C4-2B (cell line): ENCODE data around the gene STX11.

Experiments
- ZFX ChIP-seq: fragments of 450-650 bp; IDR thresholded peaks from 2 replicates; pipeline ENCODE4 v1.6.1; 2017
- TF ChIP-seq, protein P1 (sequence below): fragments of 450-650 bp; conservative IDR thresholded peaks from 2 replicates; pipeline ENCODE4 v1.5.1; 2017; ENCODE audit warnings: mild to moderate bottlenecking

DNA sequence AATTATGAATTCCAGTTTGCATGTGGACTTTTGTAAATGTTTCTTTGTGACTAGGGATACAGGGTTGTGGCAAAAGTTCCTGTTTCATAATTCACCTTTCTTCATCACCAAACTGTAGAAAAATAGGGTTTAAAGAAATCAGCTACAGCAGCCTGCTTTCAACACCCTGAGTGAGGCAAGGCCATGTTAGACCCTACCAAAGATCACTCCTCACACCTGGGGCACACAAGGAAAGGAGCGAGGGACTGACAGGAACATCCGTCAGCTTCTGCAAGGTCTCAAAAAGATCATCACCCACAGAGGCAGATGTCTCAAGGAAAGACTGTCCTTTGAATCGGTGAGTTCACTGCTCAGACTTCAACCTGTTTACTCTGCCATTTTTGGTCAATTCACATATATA lies 10.5 kb upstream of the STX11 start:
- TF ChIP-seq, protein P1, sequence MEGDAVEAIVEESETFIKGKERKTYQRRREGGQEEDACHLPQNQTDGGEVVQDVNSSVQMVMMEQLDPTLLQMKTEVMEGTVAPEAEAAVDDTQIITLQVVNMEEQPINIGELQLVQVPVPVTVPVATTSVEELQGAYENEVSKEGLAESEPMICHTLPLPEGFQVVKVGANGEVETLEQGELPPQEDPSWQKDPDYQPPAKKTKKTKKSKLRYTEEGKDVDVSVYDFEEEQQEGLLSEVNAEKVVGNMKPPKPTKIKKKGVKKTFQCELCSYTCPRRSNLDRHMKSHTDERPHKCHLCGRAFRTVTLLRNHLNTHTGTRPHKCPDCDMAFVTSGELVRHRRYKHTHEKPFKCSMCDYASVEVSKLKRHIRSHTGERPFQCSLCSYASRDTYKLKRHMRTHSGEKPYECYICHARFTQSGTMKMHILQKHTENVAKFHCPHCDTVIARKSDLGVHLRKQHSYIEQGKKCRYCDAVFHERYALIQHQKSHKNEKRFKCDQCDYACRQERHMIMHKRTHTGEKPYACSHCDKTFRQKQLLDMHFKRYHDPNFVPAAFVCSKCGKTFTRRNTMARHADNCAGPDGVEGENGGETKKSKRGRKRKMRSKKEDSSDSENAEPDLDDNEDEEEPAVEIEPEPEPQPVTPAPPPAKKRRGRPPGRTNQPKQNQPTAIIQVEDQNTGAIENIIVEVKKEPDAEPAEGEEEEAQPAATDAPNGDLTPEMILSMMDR, result no peak
- no peak for TF ChIP-seq ZFX
